HG02610 (cell line): ENCODE results near the gene OLFML1.

Experiments
- ATAC-seq: cut with Tn5 transposase; IDR thresholded peaks from one replicate; pipeline ENCODE4 v1.9.1; 2021; ENCODE audit warnings: mild to moderate bottlenecking, moderate library complexity; ENCODE audit not compliant: unreplicated experiment

OLFML1 gene

DNA sequence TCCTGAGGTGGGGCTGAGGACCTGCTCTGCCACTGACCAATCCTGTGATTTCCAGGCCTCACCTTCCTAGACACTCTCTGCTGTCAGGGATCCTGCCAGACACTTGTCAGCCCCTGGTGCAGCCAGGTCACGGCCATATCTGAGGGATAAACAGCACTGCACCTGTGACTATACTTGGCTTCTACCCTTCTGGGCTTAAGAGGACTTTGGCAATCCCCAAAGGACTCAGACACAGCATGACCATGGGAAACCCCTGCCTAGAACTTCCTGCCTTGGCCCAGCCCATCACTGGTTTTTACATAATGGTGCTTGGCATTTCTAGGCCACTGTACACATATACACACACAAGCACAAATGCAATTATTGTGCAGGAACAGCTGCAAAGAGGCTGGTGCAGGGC lies 11.6 kb upstream of the OLFML1 start:
- peak; percentile 98 for ATAC-seq

DNA sequence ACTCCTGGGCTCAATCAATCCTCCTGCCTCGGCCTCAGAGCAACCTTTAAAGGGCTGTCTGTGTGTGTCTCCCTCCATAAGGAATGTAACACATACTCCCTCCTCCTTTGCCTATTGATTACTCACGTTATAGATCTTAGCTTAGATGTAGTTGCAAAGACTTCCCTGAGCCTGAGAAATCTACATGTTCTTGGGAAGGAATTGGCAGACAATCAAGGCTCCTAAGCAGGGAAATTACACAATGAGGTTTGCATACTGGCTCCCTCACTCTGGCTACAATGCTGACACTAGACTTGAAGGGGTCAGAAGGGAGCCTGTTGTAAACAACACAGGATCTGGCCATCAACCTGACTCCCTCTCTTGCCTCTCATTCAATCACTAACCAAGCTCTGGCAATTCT lies 5.2 kb upstream of the OLFML1 start:
- ATAC-seq = no peak

DNA sequence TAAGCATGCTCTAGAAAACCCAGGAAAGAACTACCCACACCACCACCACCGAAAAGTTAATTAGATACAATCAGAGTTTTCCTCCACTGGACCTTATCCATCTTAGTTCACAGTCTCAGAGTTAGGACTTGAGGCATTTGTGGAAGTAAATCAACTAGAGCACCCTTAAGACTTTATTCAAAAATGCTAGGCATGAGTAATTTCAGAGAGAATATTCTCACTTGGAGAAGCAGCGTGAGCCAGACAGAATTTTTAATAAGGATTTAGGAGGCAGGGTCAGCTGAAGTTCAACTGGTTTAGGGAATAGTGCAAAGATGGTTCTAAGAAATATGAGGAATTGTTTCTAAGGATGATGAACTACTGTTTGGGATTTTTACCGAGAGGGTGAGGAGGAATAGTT lies 1.2 kb upstream of the OLFML1 start:
- no peak for ATAC-seq

DNA sequence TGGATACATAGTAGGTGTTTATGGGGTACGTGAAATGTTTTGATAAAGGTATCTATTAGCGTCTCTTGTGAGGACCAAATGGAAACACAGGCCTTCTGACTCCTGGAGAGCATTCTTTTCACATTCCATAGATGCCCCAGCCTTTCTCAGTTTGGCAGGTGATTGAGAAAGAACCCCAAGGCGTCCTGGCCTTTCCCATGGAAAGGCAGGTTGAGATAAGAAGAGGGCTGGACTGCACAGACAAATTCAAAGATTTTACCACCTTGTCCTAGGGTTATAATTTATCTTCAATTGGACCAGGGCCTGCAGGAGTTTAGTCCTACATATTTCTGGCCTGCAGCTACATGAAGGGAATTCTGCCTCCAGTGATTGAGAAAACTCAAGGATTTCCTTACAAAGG lies 661 bp upstream of the OLFML1 start:
- no peak for ATAC-seq

DNA sequence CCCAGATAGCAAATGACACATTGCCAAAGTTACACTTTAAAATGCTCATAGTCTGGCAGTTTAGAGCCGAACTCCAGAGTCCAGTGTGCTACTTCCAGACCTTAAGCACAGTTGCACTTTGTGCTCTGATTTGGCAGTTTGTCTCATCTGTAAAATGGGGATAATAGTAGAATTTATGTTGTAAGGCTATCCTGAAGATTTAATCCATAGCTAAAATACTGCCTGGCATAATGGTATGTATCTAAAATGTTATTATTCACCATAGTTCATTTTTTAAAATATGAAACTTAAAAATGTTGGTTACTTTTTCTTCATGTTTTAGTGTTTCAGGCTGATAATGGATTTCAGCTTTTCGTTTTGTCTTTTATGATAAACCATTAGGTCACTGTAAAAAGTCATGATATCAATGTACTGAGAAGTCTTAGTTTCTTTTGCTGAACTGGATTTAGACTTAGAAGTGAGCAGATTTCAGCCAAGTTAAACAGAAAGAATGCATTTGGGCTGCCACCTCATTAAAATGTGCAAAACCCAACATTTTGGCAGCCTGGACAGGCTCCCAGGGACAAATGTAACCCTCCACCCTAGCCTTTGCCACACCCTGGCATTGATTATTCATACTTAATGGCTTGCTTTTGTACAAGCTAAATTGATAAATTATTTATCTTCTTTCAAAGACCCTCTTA lies 933 bp downstream of the OLFML1 start:
- ATAC-seq = no peak

DNA sequence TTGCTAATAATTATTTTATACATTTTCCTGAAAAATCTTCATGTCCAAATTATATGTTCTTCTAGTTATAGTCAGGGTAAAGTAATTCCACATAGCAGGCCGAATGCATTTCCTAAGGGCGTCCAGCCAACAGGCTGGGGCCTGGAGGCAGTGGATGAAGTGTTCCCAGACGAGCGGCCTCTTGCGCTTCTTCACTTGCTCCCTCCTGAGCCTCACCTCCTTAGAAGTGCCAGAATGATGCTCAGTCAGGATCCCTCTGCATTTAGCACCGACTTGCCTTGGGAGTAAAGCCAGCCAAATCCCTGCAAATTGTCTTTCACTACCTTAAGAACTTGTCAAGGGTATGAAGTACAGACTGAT lies 1.5 kb downstream of the OLFML1 start:
- ATAC-seq = no peak

DNA sequence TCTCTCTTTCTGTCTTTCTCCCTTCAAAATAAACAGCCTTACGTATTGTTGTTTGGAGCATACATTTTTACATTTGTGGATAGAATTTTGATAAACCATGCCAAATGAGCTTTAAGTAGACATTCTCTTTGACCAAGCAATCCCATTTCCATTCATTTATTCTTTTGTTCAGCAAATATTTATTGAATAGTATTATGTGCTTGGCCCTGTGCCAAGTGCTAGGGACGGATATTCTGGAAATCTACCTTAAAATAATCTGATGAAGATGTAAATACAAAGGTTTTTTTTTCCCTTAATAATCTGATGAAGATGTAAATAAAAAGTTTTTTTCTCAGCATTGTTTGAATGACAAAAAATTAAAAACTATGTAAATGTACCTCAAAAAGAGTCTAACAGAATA lies 2.1 kb downstream of the OLFML1 start:
- no peak for ATAC-seq

DNA sequence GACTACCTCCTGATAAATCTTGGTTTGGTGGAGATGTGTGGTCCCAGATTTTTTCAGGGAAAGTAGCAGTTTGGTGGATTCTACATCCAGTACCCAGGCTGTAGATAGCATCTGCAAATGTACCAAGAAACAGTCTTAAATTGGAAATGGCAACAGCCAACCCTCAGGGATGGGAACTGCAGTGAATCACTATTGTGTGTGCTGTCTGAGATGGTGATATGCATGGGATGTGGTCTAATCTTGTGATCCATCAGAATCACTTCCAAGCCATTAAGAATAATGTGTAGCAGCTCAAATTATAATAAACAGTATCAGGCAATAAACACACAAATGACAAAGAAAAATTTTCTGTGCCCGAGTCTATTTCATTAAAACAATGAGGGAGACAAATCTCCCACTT lies 3.4 kb downstream of the OLFML1 start:
- ATAC-seq = no peak

DNA sequence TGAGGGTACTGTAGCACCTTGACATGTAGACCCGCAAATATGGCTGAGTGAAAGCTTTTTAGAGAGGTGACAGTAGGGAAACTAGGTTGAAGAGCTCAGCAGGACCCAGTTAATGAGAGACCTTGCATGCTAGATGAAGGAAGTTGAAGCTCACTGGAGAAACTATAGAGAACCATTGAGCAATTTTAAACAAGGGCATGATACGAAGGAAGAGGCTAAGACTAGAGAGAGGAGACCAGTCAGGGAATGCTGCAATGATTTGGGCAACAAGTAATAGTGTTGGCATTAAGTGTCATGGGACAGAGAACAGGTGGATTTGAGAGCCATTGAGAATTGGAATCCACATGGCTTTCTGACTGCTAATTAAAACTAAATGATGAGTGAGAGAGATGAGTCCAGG lies 4.1 kb downstream of the OLFML1 start:
- ATAC-seq = no peak

DNA sequence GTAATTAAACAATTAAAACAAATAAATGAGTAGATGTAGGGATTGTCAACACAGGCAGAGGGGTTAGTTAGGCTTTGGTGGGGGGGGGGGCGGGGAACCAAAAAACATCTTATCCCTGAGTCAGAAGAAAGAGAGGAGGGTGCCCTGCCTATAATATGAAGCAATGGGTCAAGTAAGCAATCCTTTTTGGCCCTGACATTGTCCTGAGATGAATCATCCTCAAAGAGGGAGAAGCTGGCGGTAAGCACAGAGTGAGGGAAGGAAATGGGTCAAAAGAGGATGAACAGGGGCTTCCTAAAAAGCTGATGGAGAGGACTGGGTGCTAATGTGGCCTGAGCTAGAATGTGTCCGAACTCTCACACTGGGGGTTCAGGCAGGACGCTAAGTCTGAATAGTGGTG lies 4.7 kb downstream of the OLFML1 start:
- no peak for ATAC-seq

DNA sequence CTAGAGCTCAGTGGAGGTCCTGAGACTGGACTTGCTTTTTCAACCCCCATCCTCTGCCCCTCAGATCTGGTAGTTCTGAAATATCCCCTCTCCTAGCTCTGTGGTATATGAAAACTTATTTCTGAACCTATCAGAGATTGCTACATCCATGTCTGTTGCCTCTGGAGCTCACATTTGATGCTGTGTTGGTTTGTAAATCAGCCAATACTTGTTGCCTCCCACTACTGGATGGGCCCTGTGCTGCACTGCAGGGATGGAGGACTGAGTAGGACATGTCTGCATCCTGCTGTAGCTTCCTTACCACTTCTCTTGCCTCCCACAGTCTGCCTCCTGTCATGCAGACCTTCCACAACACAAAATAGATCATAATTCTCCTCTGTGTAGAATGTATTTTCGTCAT lies 5.2 kb downstream of the OLFML1 start:
- ATAC-seq = no peak

DNA sequence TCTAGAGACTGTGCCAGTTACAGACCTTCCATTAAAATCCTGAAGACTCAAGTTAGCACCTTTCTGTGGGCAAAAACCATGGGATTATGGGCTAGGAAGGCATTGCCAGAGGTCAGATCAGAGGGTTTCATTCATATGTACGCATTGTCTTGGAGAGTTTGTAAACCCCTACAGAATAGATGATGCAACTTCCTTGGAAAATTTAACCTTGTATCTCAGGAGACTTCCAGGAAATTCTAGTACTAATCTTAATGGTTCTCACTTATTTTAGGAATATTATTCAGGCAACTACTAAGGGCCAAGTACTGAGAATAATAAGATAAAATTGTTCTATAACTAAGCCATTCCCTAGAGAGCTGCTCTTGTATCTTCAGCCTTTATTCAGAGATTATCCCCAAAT lies 6.9 kb downstream of the OLFML1 start:
- no peak for ATAC-seq

DNA sequence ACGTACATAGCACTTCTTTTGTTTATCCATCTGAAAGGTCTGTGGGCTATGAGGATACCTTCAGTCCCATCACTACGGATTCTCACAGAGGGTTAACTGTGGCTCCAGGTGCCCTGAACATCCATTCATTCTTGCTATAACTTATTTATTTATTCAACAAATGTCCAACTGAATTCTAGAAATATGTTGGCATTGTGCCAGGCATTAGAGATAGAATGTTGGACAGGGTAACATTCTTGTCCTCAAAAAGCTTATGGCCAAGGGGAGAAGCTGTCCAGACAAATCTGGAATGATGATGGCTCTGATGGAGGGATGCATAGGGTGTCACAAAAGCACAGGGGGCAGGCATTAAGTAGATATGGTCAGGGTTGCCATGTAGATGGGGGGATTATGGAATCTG lies 8.4 kb downstream of the OLFML1 start:
- no peak for ATAC-seq

DNA sequence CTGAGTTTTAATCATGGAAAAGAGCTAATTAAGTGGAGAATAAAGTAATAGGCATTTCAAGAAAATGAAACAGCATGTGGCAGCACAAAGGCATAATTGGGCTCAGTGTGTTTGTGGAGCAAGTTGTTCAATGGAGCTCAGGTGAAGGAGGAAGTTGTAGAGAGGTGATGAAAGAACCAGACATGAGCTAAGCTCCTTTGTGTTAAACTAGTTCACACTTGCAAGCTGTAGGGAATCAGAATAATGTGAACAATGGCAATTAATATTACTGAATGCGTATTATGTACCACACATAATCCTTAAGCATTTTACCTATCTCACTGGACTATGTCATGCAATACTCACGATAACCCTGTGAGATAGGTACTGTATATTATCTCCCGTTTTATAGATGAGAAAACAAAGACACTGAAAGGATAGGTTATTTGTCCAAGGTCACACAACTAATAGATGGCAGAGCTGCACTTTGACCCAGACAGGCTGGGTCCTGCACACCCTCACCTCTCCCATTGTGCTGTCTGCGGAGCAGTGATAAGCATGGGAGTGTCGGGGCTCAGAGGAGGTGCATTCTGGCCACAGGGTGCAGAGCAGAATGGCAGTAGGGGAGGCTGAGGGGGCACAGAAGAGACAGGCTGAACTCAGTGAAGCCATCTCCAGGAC lies 8.9 kb downstream of the OLFML1 start:
- no peak for ATAC-seq

DNA sequence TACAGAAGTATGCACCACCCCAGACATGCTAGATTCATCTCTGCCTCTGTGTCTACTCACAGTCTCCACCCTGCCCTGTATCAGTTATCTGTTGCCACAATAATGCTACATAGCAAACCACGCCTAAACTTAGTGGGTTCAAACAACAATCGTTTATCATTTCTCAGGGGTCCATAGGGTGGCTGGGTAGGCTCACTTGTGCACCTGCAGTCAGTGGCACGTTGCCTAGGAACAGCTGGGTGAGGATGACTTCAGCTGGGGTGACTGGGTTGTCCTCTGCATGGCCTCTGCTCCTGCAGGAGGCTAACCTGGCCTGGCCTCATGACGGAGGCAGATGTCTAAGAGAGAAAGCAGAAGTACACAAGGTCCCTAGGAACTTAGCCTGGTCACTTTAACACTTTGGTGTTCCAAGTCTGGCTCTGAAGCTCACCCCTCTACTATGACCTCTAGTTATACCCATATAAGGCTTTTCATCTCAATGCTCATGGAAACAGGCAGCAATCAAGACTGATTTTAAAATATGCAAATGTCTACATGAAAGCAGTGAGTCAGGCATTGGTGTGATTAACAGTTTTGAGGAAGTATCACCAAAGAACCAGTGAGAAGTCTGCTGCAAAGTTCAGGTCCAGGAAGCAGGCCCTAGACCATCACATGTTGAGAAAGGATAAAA lies 10.7 kb downstream of the OLFML1 start:
- ATAC-seq = peak; percentile 85

DNA sequence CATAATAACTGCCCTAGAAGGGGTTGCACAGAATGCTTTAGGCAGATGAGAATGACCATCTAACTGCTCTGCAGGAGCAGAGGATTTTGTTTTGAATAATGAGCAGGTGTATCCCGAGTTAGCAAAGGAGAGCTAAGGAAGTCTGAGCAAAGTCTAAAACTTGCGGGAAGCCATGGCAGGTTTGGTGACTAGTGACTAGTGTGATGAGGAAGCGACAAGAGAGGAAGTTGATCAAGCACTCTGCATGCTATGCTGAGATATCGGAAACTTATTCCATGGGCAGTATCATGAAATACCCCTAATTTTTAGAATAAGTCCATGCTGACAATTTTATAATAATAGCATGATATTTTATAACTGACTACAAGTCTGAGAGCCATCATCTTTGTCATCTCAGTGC lies 12.9 kb downstream of the OLFML1 start:
- no peak for ATAC-seq

DNA sequence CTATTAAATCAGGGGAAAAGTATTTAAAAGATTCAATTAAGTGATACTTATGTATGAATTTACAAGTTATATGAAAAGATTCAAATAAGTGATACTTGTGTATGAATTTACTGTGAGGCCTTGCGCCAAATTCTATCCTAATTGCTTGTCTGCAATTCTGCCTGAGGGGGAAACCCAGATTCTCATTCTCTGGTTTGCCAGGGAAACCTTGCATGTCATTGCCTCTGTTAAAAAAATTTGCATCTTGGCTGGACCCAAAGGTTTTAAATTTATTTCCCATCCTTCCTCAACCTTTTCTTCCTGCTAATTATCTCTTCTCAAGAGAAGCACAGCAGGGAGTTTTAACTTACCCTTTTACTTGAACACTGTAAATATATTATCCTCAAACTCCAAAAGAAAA lies 13.8 kb downstream of the OLFML1 start:
- ATAC-seq = no peak

DNA sequence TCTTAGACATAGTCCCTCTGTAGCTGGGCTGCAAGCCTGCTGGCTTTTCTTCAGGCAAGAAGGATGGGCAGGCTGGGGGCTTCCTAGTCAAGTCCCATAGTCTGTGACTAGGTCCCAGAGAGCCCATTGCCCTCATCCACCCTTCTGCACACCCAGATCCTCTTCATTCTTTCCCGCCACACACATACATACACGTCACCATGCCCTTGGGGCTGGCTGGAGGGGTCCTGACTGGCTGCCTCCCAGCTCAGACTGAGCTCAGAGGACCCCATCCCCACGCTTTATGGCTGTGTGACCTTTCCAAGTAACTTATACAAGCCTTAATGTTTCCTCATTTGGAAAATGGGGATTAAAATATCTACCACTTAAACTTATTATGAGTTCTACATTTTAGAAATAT lies 14.9 kb downstream of the OLFML1 start:
- ATAC-seq = no peak

DNA sequence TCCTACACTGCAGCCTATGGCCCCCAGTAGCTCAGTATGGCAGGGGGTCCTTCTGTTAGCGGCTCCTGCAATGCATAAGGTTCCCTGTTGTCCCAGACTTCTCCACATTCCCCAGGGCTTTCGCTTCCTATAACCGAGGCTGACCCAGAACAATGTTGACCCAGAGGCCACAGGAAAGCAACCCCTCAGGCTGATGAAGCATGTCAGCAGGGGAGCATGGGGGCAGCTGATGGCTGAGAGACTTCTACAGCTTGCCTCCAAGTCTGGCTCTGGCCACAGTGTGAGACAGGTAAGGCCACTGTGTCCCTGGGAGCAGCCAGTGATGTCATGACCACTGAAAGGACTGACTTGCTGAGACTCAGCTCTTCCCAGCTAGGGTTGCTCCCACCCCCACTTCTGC lies 15.9 kb downstream of the OLFML1 start:
- no peak for ATAC-seq

DNA sequence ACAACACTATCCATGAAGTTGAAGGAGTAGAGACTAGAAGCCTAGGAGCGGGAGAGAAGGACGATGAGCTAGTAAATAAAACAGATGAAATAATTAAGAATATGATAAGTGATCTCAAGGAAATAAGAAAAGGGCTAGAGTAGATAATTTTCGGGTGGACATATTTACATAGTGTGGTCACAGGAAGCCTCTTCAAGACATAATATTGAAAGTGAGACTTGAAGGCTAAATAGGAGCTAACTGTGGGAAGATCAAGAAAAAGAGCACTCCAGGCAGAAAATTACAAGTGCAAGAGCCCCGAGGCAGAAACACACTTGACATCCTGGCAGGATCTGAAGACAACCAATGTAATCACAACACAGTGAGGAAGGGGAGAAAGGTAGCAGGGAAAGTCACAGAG lies 16.6 kb downstream of the OLFML1 start:
- ATAC-seq = peak; percentile 42

DNA sequence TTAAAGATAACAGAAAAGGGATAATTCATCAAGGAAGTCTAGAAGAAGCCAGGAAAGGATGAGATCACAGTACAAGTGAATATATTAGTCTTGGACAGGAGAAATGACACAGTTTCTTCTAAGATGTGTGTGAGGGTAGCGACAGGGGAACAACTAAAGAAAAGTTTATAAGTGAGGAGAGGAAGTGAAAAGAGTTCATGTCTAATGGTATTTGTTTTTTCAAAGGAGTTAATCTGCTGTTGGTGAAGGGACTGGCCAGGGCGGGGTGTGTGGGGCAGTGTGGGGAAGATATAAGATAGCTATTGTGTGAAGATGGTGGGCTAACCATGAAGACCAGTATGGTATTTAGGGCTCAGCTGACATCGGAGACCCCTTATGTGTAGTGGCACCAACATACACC lies 20.9 kb downstream of the OLFML1 start:
- ATAC-seq = no peak

DNA sequence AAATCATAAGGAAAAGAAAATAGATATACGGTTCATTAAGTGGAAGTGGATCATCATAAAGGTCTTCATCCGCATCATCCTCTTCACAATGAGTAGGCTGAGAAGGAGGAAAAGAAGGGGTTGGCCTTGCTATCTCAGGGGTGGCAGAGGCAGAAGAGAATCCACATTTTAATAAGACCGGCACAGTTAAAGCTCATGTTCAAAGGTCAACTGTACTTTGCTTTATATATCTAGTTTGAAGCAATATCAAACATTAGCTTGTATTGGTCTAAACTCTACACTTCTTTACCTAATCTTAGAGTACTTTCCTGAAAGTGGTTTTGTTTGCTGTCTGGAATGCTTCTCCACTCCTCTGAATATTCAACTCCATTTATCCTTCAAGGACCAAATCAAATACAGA lies 22.8 kb downstream of the OLFML1 start:
- ATAC-seq = no peak

DNA sequence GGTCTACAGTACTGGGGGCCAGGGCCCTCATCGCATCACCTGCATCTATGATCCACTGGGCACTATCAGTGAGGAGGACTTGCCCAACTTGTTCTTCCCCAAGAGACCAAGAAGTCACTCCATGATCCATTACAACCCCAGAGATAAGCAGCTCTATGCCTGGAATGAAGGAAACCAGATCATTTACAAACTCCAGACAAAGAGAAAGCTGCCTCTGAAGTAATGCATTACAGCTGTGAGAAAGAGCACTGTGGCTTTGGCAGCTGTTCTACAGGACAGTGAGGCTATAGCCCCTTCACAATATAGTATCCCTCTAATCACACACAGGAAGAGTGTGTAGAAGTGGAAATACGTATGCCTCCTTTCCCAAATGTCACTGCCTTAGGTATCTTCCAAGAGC lies 24.7 kb downstream of the OLFML1 start:
- ATAC-seq = no peak
